Body of pancreas (tissue), 4 donors: ENCODE data around the gene ETDC.

Source experiments
- POLR2A ChIP-seq, 3 donors: fragments of 450-650 bp; IDR thresholded peaks; one replicate each; pipeline ENCODE4 v1.6.1; 2016; ENCODE audit warnings: antibody characterized with exemption in 3 of 3, mild to moderate bottlenecking in 2 of 3
- TF ChIP-seq, protein P1 (sequence below), 7 experiments: fragments of 450-650 bp in 4 of 7; fragments of 200-600 bp in 3 of 7; sonication (generic) in 3 of 7; IDR thresholded peaks; one replicate each; pipeline ENCODE4 v1.5.1; 2016 to 2019; ENCODE audit warnings: antibody characterized with exemption in 7 of 7

DNA sequence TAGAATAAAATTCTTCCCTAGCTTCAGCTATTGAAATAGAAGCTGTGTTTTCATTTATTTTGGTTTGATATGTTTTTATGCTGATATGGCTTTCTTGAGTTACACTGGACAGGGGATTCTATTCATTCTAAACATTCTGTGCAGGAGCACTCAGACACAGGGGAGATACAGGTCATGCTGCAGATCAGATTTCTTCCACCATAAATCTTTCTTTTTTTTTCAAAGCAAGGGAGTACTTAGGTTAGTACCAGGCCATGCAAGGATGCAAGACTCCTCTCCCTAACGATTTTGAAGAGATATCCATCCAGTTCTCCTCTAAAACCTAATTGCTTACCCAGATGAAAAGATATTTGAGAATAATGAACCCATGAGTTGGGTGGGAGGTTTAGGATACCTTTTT lies 21.4 kb downstream of the ETDC start:
- TF ChIP-seq, protein P1, sequence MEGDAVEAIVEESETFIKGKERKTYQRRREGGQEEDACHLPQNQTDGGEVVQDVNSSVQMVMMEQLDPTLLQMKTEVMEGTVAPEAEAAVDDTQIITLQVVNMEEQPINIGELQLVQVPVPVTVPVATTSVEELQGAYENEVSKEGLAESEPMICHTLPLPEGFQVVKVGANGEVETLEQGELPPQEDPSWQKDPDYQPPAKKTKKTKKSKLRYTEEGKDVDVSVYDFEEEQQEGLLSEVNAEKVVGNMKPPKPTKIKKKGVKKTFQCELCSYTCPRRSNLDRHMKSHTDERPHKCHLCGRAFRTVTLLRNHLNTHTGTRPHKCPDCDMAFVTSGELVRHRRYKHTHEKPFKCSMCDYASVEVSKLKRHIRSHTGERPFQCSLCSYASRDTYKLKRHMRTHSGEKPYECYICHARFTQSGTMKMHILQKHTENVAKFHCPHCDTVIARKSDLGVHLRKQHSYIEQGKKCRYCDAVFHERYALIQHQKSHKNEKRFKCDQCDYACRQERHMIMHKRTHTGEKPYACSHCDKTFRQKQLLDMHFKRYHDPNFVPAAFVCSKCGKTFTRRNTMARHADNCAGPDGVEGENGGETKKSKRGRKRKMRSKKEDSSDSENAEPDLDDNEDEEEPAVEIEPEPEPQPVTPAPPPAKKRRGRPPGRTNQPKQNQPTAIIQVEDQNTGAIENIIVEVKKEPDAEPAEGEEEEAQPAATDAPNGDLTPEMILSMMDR (IDR thresholded peaks at IDR 0.05), result no peak
- no peak for TF ChIP-seq POLR2A (IDR thresholded peaks at IDR 0.05)
